ENCODE data around the gene POU3F2.

DNA sequence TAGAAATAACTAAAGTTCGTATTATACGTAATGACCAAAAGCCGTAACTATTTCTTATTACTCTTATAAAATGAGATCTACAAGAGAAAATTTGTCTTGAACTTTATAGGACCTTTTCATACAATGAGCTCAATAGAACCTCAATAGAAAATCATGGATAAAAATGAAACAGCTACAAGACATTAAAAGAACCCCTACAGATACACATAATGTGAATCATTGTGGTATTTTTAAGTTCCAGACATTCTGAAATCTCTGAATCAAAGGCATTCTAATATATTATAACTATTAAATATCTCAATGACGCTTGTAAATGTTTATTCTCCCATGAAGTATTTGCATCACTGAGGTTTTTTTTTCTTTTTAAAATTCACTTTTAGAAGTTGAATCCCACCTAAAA lies 22.2 kb upstream of the POU3F2 start:
- no peak for TF ChIP-seq EZH2phosphoT487 (IDR thresholded peaks at IDR 0.05; ENCODE audit: low read depth, severe bottlenecking, unreplicated experiment)
- TF ChIP-seq, protein P1, sequence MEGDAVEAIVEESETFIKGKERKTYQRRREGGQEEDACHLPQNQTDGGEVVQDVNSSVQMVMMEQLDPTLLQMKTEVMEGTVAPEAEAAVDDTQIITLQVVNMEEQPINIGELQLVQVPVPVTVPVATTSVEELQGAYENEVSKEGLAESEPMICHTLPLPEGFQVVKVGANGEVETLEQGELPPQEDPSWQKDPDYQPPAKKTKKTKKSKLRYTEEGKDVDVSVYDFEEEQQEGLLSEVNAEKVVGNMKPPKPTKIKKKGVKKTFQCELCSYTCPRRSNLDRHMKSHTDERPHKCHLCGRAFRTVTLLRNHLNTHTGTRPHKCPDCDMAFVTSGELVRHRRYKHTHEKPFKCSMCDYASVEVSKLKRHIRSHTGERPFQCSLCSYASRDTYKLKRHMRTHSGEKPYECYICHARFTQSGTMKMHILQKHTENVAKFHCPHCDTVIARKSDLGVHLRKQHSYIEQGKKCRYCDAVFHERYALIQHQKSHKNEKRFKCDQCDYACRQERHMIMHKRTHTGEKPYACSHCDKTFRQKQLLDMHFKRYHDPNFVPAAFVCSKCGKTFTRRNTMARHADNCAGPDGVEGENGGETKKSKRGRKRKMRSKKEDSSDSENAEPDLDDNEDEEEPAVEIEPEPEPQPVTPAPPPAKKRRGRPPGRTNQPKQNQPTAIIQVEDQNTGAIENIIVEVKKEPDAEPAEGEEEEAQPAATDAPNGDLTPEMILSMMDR (IDR thresholded peaks at IDR 0.05; ENCODE audit: poor library complexity): no peak

Measured in hepatocyte (in vitro differentiated cells).